Nephron progenitor cell (in vitro differentiated cells): ENCODE data around the gene APEX1.
"Not testable (repeated sequence)": the region's sequence is repeated elsewhere in the genome, so short reads cannot be mapped to it uniquely, and the experiment has no call there.

ENCODE experiments used
- DNase-seq: peaks from one replicate; pipeline ENCODE4 v3.0.0; 2021
- H3K27ac Mint-ChIP-seq: 2 replicates; pipeline ENCODE4 v1.8.0; 2021; ENCODE audit warnings: mild to moderate bottlenecking, moderate library complexity, mixed read lengths
- H3K27me3 Mint-ChIP-seq: 2 replicates; pipeline ENCODE4 v1.8.0; 2021; ENCODE audit warnings: mild to moderate bottlenecking, low read depth, mixed read lengths; ENCODE audit not compliant: poor library complexity
- H3K36me3 Mint-ChIP-seq: 2 replicates; pipeline ENCODE4 v1.8.0; 2021; ENCODE audit warnings: low read depth, mixed read lengths
- H3K4me1 Mint-ChIP-seq: 2 replicates; pipeline ENCODE4 v1.8.0; 2021; ENCODE audit warnings: mixed read lengths
- H3K4me3 Mint-ChIP-seq: 2 replicates; pipeline ENCODE4 v1.8.0; 2021; ENCODE audit warnings: mild to moderate bottlenecking, moderate library complexity, mixed read lengths
- H3K9me3 Mint-ChIP-seq: 2 replicates; pipeline ENCODE4 v1.8.0; 2021; ENCODE audit warnings: mild to moderate bottlenecking, moderate library complexity, mixed read lengths
- TF ChIP-seq, protein P1 (sequence below): fragments of 200-600 bp; sonication (generic); IDR thresholded peaks from 2 replicates; pipeline ENCODE4 v1.5.0; 2021; ENCODE audit warnings: antibody characterized with exemption

Gene APEX1

DNA sequence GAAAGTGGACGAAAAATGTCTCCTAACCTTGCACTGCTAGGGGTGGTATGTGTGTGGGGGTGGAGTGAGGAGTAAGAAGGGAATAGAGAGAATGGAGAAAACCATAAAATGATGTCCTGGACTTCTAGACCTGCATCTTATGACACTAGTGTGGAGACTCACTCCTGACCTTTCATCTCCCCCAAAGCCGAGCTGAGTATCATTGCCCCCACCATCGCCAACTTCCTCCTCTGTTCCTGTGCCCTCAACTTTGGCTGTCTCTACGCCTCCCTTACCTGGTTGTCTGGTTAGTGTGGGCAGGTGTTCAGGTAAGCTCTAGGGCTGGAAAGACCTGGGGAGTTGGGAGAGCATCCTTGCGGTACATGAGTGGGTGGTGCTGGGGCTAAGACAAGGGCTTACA is 14.6 kb upstream of the APEX1 start:
- TF ChIP-seq, protein P1, sequence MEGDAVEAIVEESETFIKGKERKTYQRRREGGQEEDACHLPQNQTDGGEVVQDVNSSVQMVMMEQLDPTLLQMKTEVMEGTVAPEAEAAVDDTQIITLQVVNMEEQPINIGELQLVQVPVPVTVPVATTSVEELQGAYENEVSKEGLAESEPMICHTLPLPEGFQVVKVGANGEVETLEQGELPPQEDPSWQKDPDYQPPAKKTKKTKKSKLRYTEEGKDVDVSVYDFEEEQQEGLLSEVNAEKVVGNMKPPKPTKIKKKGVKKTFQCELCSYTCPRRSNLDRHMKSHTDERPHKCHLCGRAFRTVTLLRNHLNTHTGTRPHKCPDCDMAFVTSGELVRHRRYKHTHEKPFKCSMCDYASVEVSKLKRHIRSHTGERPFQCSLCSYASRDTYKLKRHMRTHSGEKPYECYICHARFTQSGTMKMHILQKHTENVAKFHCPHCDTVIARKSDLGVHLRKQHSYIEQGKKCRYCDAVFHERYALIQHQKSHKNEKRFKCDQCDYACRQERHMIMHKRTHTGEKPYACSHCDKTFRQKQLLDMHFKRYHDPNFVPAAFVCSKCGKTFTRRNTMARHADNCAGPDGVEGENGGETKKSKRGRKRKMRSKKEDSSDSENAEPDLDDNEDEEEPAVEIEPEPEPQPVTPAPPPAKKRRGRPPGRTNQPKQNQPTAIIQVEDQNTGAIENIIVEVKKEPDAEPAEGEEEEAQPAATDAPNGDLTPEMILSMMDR, result no peak
- H3K27me3 Mint-ChIP-seq, result peaks cover 24% of the 10 kb centered on the region
- H3K4me3 Mint-ChIP-seq, result no peak overlapping the region
- peaks cover 15% of the 10 kb centered on the region for H3K36me3 Mint-ChIP-seq
- no peak overlapping the region for H3K27ac Mint-ChIP-seq
- peaks cover 6% of the 10 kb centered on the region for H3K9me3 Mint-ChIP-seq
- no peak for DNase-seq
- H3K4me1 Mint-ChIP-seq, result peaks cover 12% of the 10 kb centered on the region

DNA sequence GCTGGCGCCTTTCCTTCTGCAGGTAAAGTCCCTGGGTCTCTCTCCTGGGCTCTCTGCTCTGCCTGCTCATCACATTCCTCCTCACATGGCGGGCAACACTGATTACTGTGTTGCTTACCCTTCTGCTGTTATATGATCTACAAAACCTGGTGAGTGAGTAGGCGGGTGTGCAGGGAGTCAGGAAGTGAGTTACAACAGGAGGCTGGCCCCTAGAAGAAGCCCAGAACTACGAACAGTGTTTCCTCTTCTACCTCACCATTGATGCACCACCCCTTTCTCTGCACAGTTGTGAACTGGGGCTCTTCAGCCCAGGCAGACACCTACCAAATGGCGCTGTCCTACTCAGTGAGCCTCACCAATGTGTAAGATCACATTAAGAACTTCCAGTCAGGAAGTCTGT is 14.1 kb upstream of the APEX1 start:
- peaks cover 6% of the 10 kb centered on the region for H3K9me3 Mint-ChIP-seq
- DNase-seq, result no peak
- peaks cover 20% of the 10 kb centered on the region for H3K27me3 Mint-ChIP-seq
- peaks cover 15% of the 10 kb centered on the region for H3K36me3 Mint-ChIP-seq
- H3K4me3 Mint-ChIP-seq, result no peak overlapping the region
- peaks cover 8% of the 10 kb centered on the region for H3K4me1 Mint-ChIP-seq
- TF ChIP-seq, protein P1, result no peak
- H3K27ac Mint-ChIP-seq, result no peak overlapping the region

DNA sequence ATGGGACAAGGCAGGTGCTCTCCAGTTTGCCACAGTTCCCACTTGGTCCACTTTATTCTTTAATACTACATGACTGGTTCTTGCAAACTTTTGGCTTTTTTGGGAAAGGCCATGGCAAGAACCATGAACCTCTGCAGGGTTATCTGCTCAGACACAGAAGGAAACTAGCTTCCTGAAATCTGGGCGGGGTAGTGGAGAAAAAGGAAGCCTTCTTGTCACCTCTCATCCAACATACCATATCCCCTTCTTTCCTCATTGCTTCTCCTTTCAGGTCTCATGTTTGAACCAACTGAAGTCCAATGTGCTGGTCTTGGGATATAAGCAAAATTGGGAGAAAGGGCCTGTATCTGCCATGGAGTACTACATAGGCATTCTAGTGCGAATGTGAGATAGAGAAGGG is 13.6 kb upstream of the APEX1 start:
- DNase-seq, result no peak
- peaks cover 20% of the 10 kb centered on the region for H3K27me3 Mint-ChIP-seq
- TF ChIP-seq, protein P1, result no peak
- H3K4me1 Mint-ChIP-seq, result peaks cover 8% of the 10 kb centered on the region
- peaks cover 15% of the 10 kb centered on the region for H3K36me3 Mint-ChIP-seq
- H3K4me3 Mint-ChIP-seq, result no peak overlapping the region
- peaks cover 6% of the 10 kb centered on the region for H3K9me3 Mint-ChIP-seq
- no peak overlapping the region for H3K27ac Mint-ChIP-seq

DNA sequence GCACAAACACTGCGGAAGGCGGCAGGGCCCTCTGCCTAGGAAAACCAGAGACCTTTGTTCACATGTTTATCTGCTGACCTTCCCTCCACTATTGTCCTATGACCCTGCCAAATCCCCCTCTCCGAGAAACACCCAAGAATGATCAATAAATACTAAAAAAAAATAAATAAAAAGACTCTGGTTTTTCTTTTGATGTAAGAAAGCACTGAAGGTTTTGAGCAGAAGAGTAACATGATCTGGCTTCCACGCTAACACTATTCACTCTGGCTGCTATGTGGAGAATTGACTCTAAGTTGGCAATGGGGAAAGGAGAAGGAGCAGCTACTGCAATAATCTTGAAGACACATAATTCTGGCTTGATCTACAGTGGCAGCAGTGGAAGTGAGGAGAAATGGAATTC is 11.4 kb upstream of the APEX1 start:
- not testable (repeated sequence) for H3K4me3 Mint-ChIP-seq, H3K9me3 Mint-ChIP-seq, H3K27ac Mint-ChIP-seq, H3K4me1 Mint-ChIP-seq, DNase-seq
- Mint-ChIP-seq H3K36me3 (peaks cover 32% of the 10 kb centered on the region), H3K27me3 (peaks cover 12% of the 10 kb centered on the region)

DNA sequence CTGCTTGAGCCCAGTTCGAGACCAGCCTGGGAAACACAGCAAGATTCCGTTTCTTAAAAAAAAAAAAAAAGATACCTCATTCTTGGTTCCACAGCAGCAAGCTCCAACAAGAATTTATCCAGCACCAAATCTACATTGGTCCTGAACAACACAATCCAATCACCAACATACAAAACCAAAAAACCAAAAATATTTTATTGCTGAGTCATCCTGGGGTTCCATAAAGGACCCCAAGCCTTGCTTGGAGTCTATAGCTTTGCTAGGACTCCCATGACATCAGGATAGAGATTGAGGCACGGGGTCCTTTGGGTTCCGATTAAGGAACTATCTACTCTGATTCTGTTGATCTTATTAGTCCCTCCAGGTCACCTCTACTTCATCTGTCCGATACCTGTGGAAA is 8.1 kb upstream of the APEX1 start:
- Mint-ChIP-seq H3K27me3 (no peaks in the 10 kb centered on the region), H3K4me1 (no peaks in the 10 kb centered on the region), H3K4me3 (no peak overlapping the region), H3K27ac (no peak overlapping the region), H3K9me3 (peaks cover 6% of the 10 kb centered on the region), H3K36me3 (peaks cover 53% of the 10 kb centered on the region)
- DNase-seq, result no peak
- TF ChIP-seq, protein P1, result no peak

DNA sequence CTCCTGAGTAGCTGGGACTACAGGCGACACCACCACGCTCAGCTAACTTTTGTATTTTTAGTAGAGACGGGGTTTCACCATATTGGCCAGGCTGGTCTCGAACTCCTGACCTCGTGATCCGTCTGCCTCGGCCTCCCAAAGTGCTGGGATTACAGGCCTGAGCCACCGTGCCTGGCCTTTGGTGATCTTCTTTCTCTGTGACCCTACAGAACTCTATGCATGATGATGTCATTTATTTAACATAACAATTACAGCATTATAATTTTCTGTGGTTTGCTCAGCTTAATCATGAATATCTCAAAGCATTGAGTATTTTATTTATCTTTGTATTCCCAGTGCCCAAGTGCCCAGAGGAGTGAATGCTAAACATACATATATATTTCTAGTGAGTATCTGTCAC is 2.2 kb upstream of the APEX1 start:
- H3K36me3 Mint-ChIP-seq, result peaks cover 44% of the 10 kb centered on the region
- not testable (repeated sequence) for DNase-seq, H3K27ac Mint-ChIP-seq, H3K4me1 Mint-ChIP-seq, H3K9me3 Mint-ChIP-seq, H3K27me3 Mint-ChIP-seq
- peak overlapping the region; percentile 65 for H3K4me3 Mint-ChIP-seq

DNA sequence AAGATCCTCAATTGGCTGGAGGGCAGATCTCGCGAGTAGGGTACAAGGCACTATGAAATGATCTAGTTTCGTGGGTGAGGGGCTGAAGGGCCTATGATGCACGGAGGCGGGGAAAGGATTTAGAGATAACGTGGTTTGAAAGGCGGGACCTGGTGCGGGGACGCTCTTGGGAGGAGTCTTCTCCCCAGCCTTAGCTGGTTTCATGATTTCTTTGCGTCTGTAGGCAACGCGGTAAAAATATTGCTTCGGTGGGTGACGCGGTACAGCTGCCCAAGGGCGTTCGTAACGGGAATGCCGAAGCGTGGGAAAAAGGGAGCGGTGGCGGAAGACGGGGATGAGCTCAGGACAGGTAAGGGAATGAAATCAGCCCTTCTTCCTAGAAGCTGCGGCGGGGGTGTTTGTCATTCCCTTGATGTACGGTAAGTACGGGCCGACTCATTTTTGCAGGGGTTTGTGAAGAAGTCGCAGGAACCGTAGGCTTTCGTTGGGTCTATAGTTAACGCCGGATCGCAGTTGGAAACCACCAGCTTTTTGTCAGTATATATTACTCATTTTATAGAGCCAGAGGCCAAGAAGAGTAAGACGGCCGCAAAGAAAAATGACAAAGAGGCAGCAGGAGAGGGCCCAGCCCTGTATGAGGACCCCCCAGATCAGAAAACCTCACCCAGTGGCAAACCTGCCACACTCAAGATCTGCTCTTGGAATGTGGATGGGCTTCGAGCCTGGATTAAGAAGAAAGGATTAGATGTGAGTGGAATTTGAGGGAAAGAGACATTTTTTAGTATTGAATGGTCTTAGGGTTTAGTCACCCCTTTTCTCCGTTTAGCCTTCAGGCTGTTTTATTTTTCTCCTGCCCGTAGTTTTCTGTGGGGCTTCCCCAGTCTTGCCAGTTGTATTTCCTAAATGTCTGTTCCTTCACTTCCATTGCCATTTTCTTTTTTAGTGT is 602 bp downstream of the APEX1 start:
- no peaks in the 10 kb centered on the region for H3K9me3 Mint-ChIP-seq
- no peak overlapping the region for H3K27ac Mint-ChIP-seq
- no peak for DNase-seq
- TF ChIP-seq, protein P1, result no peak
- peaks cover 34% of the 10 kb centered on the region for H3K36me3 Mint-ChIP-seq
- H3K4me3 Mint-ChIP-seq, result no peak overlapping the region
- no peaks in the 10 kb centered on the region for H3K27me3 Mint-ChIP-seq
- H3K4me1 Mint-ChIP-seq, result peaks cover 21% of the 10 kb centered on the region
